CD14-positive monocyte (primary cell): ENCODE measurements around the gene TFIP11. TPM values are rescaled to one million over a fixed set of nuclear protein-coding genes. Genes with fewer than 3 reads are reported as not detected.

ENCODE experiments used
- DNase-seq, 3 donors: peaks; one replicate each; pipeline ENCODE4 v3.0.0-alpha.2; 2011 to 2022
- H2AFZ ChIP-seq: 2 replicates; pipeline ENCODE4 v1.6.0; 2012; ENCODE audit warnings: mild to moderate bottlenecking, low read depth, low read length, inconsistent platforms; ENCODE audit not compliant: insufficient read depth, poor library complexity, severe bottlenecking
- H3K27ac ChIP-seq, 2 donors: 1 replicate in 1 of 2; 2 replicates in 1 of 2; pipeline ENCODE4 v1.5.1; 2012 to 2013; ENCODE audit warnings: low read length in 2 of 2, control low read depth in 1 of 2, inconsistent platforms in 1 of 2, low read depth in 1 of 2, mild to moderate bottlenecking in 1 of 2
- H3K27me3 ChIP-seq, 2 donors: one replicate each; pipeline versions ENCODE4 v1.6.0 to v1.6.1; 2011 to 2013; ENCODE audit warnings: low read length in 2 of 2; ENCODE audit not compliant: control insufficient read depth in 2 of 2, insufficient read depth in 2 of 2
- H3K36me3 ChIP-seq, 2 donors: replicated peaks in 1 of 2; 1 replicate in 1 of 2; 2 replicates in 1 of 2; pipeline versions ENCODE4 v1.5.1 to v1.6.1; 2012 to 2013; ENCODE audit warnings: low read length in 2 of 2, control low read depth in 1 of 2, inconsistent platforms in 1 of 2, mild to moderate bottlenecking in 1 of 2; ENCODE audit not compliant: insufficient read depth in 2 of 2, control insufficient read depth in 1 of 2
- H3K4me1 ChIP-seq, 2 donors: 1 replicate in 1 of 2; 2 replicates in 1 of 2; pipeline versions ENCODE4 v1.5.1 to v1.6.1; 2012 to 2013; ENCODE audit warnings: low read length in 2 of 2, control low read depth in 1 of 2, inconsistent platforms in 1 of 2, mild to moderate bottlenecking in 1 of 2, moderate library complexity in 1 of 2; ENCODE audit not compliant: insufficient read depth in 2 of 2, control insufficient read depth in 1 of 2
- H3K4me2 ChIP-seq: replicated peaks from 2 replicates; pipeline ENCODE3; 2012; ENCODE audit warnings: low read length, moderate library complexity, mild to moderate bottlenecking; ENCODE audit not compliant: poor library complexity, severe bottlenecking; ENCODE audit errors: extremely low read depth
- H3K4me3 ChIP-seq, 3 experiments: fragments of 200-600 bp in 1 of 3; sonication (generic) in 1 of 3; replicated peaks in 1 of 3; 1 replicate in 2 of 3; 2 replicates in 1 of 3; pipeline ENCODE4 v1.5.1; 2011 to 2013; ENCODE audit warnings: low read length in 3 of 3, mild to moderate bottlenecking in 3 of 3, control low read depth in 2 of 3, low read depth in 2 of 3, inconsistent platforms in 1 of 3, moderate library complexity in 1 of 3
- H3K79me2 ChIP-seq: 2 replicates; pipeline ENCODE4 v1.6.0; 2012; ENCODE audit warnings: mild to moderate bottlenecking, control low read depth, inconsistent platforms, low read length, moderate library complexity; ENCODE audit not compliant: insufficient read depth
- H3K9ac ChIP-seq: 2 replicates; pipeline ENCODE4 v1.6.0; 2017; ENCODE audit warnings: low read length, mild to moderate bottlenecking; ENCODE audit not compliant: insufficient read depth, poor library complexity, severe bottlenecking
- H3K9me3 ChIP-seq, 2 donors: replicated peaks in 1 of 2; 1 replicate in 1 of 2; 2 replicates in 1 of 2; pipeline versions ENCODE4 v1.5.1 to v1.6.1; 2012 to 2013; ENCODE audit warnings: low read length in 2 of 2, control low read depth in 1 of 2; ENCODE audit not compliant: control insufficient read depth in 1 of 2, insufficient read depth in 1 of 2
- H4K20me1 ChIP-seq: 2 replicates; pipeline ENCODE4 v1.6.0; 2012; ENCODE audit warnings: mild to moderate bottlenecking, low read length, control low read depth, moderate library complexity; ENCODE audit not compliant: insufficient read depth
- H3K27ac Mint-ChIP-seq, 7 donors: one replicate each; pipeline ENCODE4 v1.8.0; 2020; ENCODE audit warnings: mild to moderate bottlenecking in 7 of 7, mixed read lengths in 7 of 7, moderate library complexity in 6 of 7, inconsistent platforms in 2 of 7
- H3K27me3 Mint-ChIP-seq, 3 donors: one replicate each; pipeline ENCODE4 v1.8.0; 2021 to 2022; ENCODE audit warnings: low read depth in 3 of 3, mild to moderate bottlenecking in 3 of 3, mixed read lengths in 3 of 3, moderate library complexity in 3 of 3, inconsistent platforms in 1 of 3
- H3K36me3 Mint-ChIP-seq, 2 donors: one replicate each; pipeline ENCODE4 v1.8.0; 2020; ENCODE audit warnings: mixed read lengths in 2 of 2, inconsistent platforms in 1 of 2, mild to moderate bottlenecking in 1 of 2
- H3K4me1 Mint-ChIP-seq: one replicate; pipeline ENCODE4 v1.8.0; 2020; ENCODE audit warnings: mild to moderate bottlenecking, mixed read lengths
- H3K4me3 Mint-ChIP-seq, 2 donors: one replicate each; pipeline ENCODE4 v1.8.0; 2020; ENCODE audit warnings: mild to moderate bottlenecking in 2 of 2, mixed read lengths in 2 of 2, moderate library complexity in 1 of 2
- H3K9me3 Mint-ChIP-seq, 7 donors: one replicate each; pipeline ENCODE4 v1.8.0; 2020 to 2022; ENCODE audit warnings: mixed read lengths in 7 of 7, mild to moderate bottlenecking in 6 of 7, moderate library complexity in 6 of 7, inconsistent platforms in 2 of 7
- CTCF ChIP-seq: fragments of 200-600 bp; IDR thresholded peaks from one replicate; pipeline ENCODE4 v1.8.0; 2022; ENCODE audit warnings: antibody characterized with exemption, mild to moderate bottlenecking
- WGBS: methylation state at CpG from one replicate; pipeline ENCODE4 v1.1.5; 2013; ENCODE audit warnings: missing lambda C conversion rate; ENCODE audit not compliant: insufficient coverage; 5-methylcytosine and 5-hydroxymethylcytosine counted together
- intact Hi-C, 2 donors: fragments of 100-400 bp; cut with micrococcal nuclease; formaldehyde crosslinking; loops; one replicate each; pipeline versions ENCODE4 v1.15.0 to v1.15.1; 2023
- polyA plus RNA-seq, 3 donors: library from polyadenylated mRNA; depleted of rRNA in 1 of 3; unstranded in 2 of 3; stranded (reverse) in 1 of 3; fragments of 300-500 nt in 2 of 3; fragments of >200 nt in 1 of 3; fragmentation: Illumina TruSeq in 2 of 3; gene quantifications; 1 replicate in 2 of 3; 2 replicates in 1 of 3; pipeline ENCODE4 v1.2.3, GENCODE V29; 2012 to 2021

The TFIP11 gene
- polyA plus RNA-seq, 3 donors: 10.1 to 25.5 (median 19.8) TPM

- peak overlapping the region in 2 of 7 donors; percentile 38 to 43 for H3K27ac Mint-ChIP-seq
- TF ChIP-seq CTCF: no peak
- peaks cover 52 to 75% of the 10 kb centered on the region in 2 donors for H3K36me3 Mint-ChIP-seq
- H3K9ac ChIP-seq: no peak overlapping the region
- DNase-seq: no peak
- peaks cover 0 to 5% (median 0%) of the 10 kb centered on the region in 3 donors for H3K27me3 Mint-ChIP-seq
- peaks cover 52 to 77% of the 10 kb centered on the region in 2 donors for H3K36me3 ChIP-seq
- peaks cover 30 to 33% of the 10 kb centered on the region in 2 donors for H3K4me1 ChIP-seq
- H3K4me2 ChIP-seq: no peak overlapping the region
- H3K9me3 Mint-ChIP-seq: peaks cover 0 to 1% (median 0%) of the 10 kb centered on the region in 7 donors
- intact Hi-C loops: loop anchor here in 1 of 2 donors (5.0 kb wide), 1 partner anchor 47 kb away; no protein-coding TSS in a partner anchor
- H3K9me3 ChIP-seq: no peaks in the 10 kb centered on the region
- H3K4me3 Mint-ChIP-seq: no peak overlapping the region
- H2AFZ ChIP-seq: no peak overlapping the region
- WGBS: 100% methylated on average over 1 of the region's 2 CpGs
- peak overlapping the region in 1 of 2 donors; percentile 6 for H3K27ac ChIP-seq
- peaks cover 27% of the 10 kb centered on the region for H3K79me2 ChIP-seq
- H3K4me1 Mint-ChIP-seq: peaks cover 36% of the 10 kb centered on the region
- peaks cover under 1% of the 10 kb centered on the region for H4K20me1 ChIP-seq
- no peak overlapping the region for H3K4me3 ChIP-seq
- H3K27me3 ChIP-seq: no peaks in the 10 kb centered on the region
Measured at GRCh38 chr22:26540119-26540518, 27.8 kb upstream of the TFIP11 start.

- H3K27ac Mint-ChIP-seq: no peak overlapping the region
- peaks cover 0 to 1% (median 0%) of the 10 kb centered on the region in 7 donors for H3K9me3 Mint-ChIP-seq
- Histone ChIP-seq H4K20me1 (no peaks in the 10 kb centered on the region), H3K27ac (no peak overlapping the region), H3K9me3 (no peaks in the 10 kb centered on the region), H3K4me3 (no peak overlapping the region), H3K9ac (no peak overlapping the region), H3K79me2 (peaks cover 12% of the 10 kb centered on the region), H3K4me2 (no peak overlapping the region), H2AFZ (no peak overlapping the region), H3K27me3 (no peaks in the 10 kb centered on the region), H3K36me3 (peaks cover 80 to 98% of the 10 kb centered on the region in 2 donors), H3K4me1 (peaks cover 8 to 10% of the 10 kb centered on the region in 2 donors)
- peaks cover 62 to 84% of the 10 kb centered on the region in 2 donors for H3K36me3 Mint-ChIP-seq
- no peak for DNase-seq
- WGBS: no CpG with 5 or more reads among the region's 3 CpGs
- intact Hi-C loops: no loop called here
- TF ChIP-seq CTCF: no peak
- peaks cover 16% of the 10 kb centered on the region for H3K4me1 Mint-ChIP-seq
- H3K27me3 Mint-ChIP-seq: peaks cover 0 to 5% (median 2%) of the 10 kb centered on the region in 3 donors
- no peak overlapping the region for H3K4me3 Mint-ChIP-seq
Measured at GRCh38 chr22:26536762-26537134, 24.5 kb upstream of the TFIP11 start.
